ENCODE measurements around the gene MYO1A. TPM values are rescaled to one million over a fixed set of nuclear protein-coding genes. Genes with fewer than 3 reads are reported as not detected.

Gene MYO1A
- total RNA-seq, 2 donors from 2014 or later, result 0.08 TPM; not detected in 1

GRCh38 chr12:57096099-57096572, 46.2 kb upstream of the MYO1A start:
- H3K27ac ChIP-seq, result no peak overlapping the region
- TF ChIP-seq, protein P1, sequence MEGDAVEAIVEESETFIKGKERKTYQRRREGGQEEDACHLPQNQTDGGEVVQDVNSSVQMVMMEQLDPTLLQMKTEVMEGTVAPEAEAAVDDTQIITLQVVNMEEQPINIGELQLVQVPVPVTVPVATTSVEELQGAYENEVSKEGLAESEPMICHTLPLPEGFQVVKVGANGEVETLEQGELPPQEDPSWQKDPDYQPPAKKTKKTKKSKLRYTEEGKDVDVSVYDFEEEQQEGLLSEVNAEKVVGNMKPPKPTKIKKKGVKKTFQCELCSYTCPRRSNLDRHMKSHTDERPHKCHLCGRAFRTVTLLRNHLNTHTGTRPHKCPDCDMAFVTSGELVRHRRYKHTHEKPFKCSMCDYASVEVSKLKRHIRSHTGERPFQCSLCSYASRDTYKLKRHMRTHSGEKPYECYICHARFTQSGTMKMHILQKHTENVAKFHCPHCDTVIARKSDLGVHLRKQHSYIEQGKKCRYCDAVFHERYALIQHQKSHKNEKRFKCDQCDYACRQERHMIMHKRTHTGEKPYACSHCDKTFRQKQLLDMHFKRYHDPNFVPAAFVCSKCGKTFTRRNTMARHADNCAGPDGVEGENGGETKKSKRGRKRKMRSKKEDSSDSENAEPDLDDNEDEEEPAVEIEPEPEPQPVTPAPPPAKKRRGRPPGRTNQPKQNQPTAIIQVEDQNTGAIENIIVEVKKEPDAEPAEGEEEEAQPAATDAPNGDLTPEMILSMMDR (IDR thresholded peaks at IDR 0.05), result no peak
- H3K36me3 ChIP-seq, result peaks cover 70% of the 10 kb centered on the region
- peaks cover 0 to 38% of the 10 kb centered on the region in 2 donors for H3K4me1 ChIP-seq
- H3K4me3 ChIP-seq, result no peak overlapping the region
- H3K27me3 ChIP-seq, result no peaks in the 10 kb centered on the region
- no peak for DNase-seq (ENCODE audit: low spot score)
- H3K9me3 ChIP-seq, result no peaks in the 10 kb centered on the region

DNA sequence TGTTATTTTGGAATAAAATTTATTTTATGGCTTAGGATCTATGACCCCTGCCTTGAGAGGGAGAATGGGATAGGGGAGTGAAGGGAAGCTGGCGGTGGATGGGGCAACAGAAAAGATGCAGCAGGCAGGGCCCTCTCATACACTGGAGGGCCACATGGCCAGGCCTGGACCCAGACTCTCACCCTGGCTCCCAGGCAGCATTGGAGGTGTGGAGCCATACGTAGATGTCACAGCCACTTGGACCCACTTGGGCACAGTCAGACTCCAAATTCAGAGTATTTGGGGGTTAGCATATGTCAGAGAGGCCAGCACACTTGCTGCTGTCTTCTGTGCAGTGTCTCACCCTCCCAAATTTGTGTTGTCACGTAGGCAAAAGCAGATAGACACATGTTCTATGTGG, 45.5 kb upstream of the MYO1A start:
- no peak overlapping the region for H3K4me3 ChIP-seq
- TF ChIP-seq, protein P1 (IDR thresholded peaks at IDR 0.05), result no peak
- no peak for DNase-seq (ENCODE audit: low spot score)
- no peaks in the 10 kb centered on the region for H3K9me3 ChIP-seq
- H3K4me1 ChIP-seq, result peaks cover 0 to 44% of the 10 kb centered on the region in 2 donors
- H3K27ac ChIP-seq, result no peak overlapping the region
- peaks cover 72% of the 10 kb centered on the region for H3K36me3 ChIP-seq
- H3K27me3 ChIP-seq, result no peaks in the 10 kb centered on the region

- H3K36me3 ChIP-seq, result peaks cover 69% of the 10 kb centered on the region
- no peaks in the 10 kb centered on the region for H3K27me3 ChIP-seq
- TF ChIP-seq, protein P1 (IDR thresholded peaks at IDR 0.05), result no peak
- H3K27ac ChIP-seq, result peak overlapping the region; percentile 74
- no peak for DNase-seq (ENCODE audit: low spot score)
- H3K4me3 ChIP-seq, result peak overlapping the region in 1 of 2 donors; percentile 9
- no peaks in the 10 kb centered on the region for H3K9me3 ChIP-seq
- peaks cover 0 to 51% of the 10 kb centered on the region in 2 donors for H3K4me1 ChIP-seq
These were observed 44.6 kb upstream of the MYO1A start for GRCh38 chr12:57094208-57095160.

DNA sequence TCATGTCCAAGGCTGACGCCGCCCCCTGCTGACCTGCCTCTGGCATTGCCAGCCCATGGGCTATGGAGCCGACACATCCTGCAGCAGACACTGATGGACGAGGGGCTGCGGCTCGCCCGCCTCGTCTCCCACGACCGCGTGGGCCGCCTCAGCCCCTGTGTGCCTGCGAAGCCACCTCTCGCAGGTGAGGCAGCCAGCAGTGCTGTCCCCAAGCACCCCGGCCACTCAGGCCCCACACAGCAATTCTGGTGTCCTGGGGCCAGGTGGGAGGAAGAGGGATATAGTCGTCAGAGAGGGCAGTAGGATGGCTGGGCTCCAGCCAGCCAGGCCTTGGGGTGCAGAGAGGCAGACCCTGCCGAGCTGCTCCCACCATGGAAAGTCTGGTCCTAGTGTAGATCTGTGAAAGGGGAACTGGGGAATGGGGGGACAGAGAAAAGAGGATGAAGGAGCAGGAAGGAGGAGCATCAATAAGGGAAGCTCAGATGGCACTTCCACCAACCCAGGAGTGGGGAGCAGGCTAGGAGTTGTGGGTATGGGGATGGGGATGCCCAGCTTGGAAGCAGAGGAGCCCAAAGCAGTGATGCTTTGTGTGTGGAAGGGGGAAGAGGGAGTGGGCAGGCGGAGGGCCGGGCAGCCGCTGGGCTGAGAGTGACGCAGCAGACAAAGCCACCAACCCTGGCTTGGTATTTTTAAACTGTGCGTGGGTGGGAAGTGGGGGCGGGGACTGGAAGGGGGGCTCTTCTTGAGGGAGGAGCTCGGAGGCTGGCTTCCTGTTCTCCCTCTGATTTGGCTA, 43.7 kb upstream of the MYO1A start:
- H3K4me3 ChIP-seq, result peak overlapping the region in 1 of 2 donors; percentile 9
- H3K36me3 ChIP-seq, result peaks cover 61% of the 10 kb centered on the region
- peaks cover 0 to 51% of the 10 kb centered on the region in 2 donors for H3K4me1 ChIP-seq

DNA sequence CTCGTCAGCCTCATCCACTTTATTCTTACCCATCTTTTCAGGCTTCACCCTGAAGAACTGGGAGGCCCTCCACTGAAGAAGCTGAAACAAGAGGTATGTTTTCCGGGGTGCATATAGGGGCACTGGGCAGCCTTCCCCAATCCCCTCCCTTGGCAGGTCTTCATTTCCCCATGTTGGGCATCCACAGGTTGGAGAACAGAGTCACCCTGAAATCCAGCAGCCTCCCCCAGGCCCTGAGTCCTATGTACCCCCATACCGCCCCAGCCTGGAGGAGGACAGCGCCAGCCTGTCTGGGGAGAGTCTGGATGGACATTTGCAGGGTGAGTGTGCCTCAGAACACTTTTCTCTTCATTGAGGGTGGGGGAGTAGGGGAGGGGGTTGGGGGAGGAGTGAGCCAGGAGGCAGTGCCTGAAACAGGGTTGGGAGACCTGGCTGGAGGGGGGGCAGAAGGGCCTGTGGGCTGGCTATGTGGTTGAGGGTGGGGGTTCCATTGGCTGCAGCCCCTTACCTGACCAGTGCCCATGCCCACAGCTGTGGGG, 43.0 kb upstream of the MYO1A start:
- Histone ChIP-seq H3K9me3 (no peaks in the 10 kb centered on the region), H3K4me1 (peaks cover 0 to 56% of the 10 kb centered on the region in 2 donors), H3K27me3 (no peaks in the 10 kb centered on the region), H3K36me3 (peaks cover 55% of the 10 kb centered on the region), H3K27ac (peak overlapping the region; percentile 74), H3K4me3 (no peak overlapping the region)
- TF ChIP-seq, protein P1 (IDR thresholded peaks at IDR 0.05), result no peak
- DNase-seq (ENCODE audit: low spot score), result no peak

More for the DNA sequence above, 43.7 kb upstream of the MYO1A start:
- Histone ChIP-seq H3K9me3 (no peaks in the 10 kb centered on the region), H3K27me3 (no peaks in the 10 kb centered on the region), H3K27ac (peak overlapping the region; percentile 74)
- TF ChIP-seq, protein P1 (IDR thresholded peaks at IDR 0.05), result peak in 1 of 2 donors; percentile 58
- peak; percentile 82 for DNase-seq (ENCODE audit: low spot score)
